DMS53 (cell line): Measurements from ENCODE around the gene BTBD10.
A peak's percentile ranks its signal among the peaks of the same experiment; 100 is the strongest.

Source experiments
- DNase-seq: peaks from one replicate; lab custom pipeline; 2025; lab: John Stamatoyannopoulos, UW

Gene BTBD10

DNA sequence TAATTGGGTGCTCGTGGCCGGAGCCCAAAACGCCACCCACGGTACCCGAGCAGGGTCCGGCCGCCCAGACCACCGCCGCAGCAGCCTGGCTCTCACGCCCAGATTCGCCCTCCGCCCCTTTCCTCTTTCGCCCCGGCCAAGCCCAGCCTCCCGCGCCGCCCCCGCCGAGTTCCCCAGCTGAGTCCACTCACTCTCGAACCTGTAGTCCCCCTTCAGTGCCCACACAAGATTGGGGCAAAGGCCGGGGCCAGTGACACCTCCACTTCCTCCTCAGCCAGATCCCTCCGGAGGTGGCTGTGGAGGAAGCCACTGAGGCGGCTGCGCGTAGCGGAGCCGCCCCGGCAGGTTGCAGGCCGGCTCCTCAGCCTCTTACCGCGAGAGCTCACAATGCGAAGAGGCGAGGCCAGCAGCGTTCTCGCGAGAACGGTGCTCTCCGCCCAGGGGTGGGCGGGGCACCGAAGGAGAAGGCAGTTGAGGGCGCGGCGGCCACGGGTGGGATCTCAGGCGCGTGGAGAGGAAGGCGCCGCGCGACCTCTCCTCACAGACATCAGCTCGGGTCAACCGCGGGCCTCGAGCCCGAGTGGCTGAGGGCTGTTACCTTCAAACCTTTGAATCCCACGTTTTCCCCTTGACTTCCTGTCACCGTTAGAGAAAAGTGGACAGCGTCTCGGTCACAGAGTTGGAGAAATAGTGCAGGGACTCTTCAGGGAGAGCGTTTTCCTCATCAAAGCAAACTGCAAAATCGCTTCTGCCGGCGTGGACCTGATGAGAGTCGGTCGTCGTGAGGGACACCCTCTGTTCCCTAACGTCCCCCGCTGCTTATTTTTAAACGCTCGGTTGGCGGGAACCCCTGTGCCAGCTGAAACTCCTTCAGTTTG lies at the start of gene BTBD10:
Gene BTBD10, minus strand, starts transcription at position 322 of the 878 bp plus-strand sequence. CDS start 18,098 bp downstream, outside the sequence.
- peak; percentile 99 for DNase-seq

DNA sequence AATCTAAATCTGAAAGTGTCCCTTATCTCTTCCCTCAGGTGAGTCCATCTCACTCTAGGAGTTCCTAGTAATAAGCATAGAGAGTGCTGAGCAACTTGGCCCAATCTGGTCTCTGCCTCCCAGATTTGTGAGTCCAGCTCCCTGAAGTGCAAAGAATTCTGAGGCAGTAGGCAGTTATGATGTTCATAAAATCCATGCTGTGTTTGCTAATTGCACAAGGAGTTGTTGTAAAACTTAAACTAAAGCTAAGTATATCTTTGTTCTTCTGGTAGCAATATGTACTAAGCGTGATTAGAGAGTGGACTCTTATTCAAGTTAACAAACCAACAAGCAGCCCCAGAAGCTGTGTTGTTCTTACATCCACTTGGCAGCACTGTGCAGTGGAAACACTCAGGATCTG lies 40.4 kb upstream of the BTBD10 start:
- DNase-seq = no peak

DNA sequence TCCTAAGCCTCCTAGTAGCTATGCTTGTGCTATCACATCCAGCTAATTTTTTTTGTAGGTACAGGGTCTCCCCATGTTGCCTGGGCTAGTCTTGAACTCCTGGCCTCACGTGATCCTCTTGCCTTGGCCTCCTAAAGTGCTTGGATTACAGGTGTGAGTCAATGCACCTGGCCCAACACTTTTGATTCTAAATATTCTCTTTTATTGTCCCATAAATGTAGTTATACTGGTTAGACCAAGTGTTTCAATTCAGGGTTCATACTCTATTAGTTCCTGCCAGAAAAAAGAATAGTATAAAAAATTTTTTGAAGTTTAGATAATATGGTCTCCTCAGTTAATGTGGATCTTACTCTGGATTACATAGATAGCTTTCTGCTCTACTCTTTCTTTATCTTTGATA lies 39.5 kb upstream of the BTBD10 start:
- no peak for DNase-seq

DNA sequence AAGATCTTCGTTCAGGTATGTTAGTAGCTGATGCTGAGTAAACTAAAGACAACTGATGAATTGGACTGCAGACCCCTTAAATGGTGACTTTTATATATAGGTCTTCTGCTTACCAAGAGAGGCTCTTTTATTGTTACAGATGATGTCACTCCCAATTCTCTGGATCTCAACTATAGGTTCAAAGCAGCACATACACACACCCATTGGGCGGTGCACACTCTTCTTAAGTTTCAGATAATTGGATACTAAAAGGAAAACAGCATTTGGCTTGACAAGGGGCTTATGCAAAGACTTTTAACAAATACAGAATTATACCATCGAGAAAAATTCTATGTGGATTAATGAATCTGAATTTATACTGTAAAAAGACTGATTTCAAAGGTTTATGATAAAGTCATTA lies 32.9 kb upstream of the BTBD10 start, which contains the start of gene PTH:
Gene PTH, minus strand, starts transcription at position 69 of the 400 bp plus-strand sequence. CDS start 3,142 bp downstream, outside the sequence.
- no peak for DNase-seq

DNA sequence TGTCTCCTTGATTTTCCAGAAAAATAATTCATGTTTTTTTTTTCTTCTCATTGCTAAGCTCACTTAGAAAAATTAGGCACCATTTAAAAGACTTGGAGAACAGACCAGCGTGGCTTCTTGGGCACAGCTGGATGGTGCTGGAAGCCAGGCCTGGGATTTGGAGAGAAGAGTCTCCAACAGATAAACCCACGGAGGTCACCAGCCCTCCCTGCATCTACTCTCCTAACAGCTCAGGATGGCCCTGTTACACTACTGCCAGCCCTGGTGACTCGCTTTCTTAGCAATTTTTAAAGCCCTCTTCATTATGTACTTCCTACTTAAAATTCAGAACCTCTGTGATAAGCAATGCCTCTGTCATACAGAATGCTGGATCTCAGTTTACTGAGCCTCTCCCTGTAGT lies 31.0 kb upstream of the BTBD10 start:
- no peak for DNase-seq

DNA sequence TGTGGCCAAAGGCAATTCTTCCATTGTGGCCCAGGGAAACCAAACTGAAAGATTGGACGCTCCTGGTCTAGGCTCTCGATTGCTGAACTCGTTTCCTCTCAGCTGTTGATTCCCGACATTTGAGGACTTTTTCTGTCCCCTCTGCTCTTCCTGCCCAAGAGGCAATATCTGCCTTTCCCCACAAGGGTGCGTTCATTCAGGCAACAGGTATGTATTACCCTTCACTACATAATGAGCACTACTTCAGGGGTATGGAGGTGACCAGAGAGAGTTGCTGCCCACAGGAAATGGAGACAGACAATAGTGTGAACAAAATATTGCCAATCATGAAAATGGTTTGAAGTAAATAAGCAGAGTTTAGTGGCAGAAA lies 24.6 kb upstream of the BTBD10 start:
- peak; percentile 91 for DNase-seq

DNA sequence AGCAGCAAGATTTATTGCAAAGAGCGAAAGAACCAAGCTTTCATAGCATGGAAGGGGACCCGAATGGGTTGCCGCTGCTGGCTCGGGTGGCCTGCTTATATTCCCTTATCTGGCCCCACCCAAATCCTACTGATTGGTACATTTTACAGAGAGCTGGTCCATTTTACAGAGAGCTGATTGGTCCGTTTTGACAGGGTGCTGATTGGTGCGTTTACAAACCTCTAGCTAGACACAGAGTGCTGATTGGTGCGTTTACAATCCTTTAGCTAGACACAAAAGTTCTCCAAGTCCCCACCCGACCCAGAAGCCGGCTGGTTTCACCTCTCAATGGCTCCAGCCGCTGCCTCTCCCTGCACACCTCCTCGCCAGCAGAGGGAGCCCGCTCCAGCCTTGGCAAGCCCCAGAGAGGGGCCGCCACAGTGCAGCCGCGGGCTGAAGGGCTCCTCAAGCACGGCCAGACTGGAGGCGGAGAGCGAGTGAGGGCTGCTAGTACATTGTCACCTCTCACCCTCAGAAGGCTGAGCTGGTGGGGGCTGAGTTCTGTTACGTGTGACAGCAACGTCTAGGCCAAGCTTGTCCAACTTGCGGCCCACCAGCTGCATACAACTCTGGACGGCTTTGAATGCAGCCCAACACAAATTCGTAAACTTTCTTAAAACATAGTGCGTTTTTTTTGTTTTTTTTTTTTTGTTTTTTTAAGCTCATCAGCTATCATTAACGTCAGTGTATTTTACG lies 24.1 kb upstream of the BTBD10 start:
- DNase-seq = peak; percentile 93

DNA sequence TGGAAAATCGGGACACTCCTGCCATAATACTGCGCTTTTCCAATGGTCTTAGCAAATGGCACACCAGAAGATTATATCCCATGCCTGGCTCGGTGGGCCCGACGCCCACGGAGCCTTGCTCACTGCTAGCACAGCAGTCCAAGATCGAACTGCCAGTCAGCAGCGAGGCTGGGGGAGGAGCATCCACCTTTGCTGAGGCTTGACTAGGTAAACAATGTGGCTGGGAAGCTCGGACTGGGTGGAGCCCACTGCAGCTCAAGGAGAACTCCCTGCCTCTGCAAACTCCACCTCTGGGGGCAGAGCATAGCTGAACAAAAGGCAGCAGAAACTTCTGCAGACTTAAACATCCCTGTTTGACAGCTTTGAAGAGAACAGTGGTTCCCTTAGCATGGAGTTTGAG lies 17.2 kb upstream of the BTBD10 start:
- peak; percentile 77 for DNase-seq

DNA sequence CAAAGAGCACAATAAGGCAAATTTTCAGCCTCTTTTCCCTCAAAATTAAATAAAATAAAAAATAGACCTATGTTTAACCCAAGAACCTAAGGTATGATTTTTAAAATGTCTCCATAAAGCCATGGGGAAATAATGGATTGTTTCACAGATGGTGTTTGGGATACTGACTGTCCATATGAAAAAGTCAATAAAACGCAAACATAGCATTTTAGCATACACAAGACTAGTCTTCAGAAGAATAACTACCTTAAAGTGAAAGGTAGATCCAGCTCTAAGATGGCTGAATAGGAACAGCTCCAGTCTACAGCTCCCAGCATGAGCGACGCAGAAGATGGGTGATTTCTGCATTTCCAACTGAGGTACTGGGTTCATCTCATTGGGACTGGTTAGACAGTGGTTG lies 16.7 kb upstream of the BTBD10 start:
- no peak for DNase-seq

DNA sequence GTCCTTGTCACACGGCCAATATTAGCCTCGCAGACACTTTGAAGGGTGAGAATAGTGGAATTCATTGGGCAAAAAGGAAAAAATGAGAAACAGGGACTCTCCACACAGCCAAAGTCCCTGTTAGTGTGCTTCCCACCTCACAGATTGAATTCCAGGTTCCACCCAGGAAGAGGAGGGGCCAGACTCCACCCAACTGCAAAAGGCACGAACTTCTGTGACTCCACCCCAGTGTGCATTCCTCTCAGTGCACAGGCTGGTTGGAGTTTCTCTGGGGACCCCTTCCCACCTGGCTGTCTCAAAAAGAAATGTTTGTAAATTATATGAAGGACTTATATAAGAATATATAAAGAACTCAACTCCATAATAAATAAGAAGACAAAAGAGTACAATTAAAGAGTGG lies 12.1 kb upstream of the BTBD10 start:
- no peak for DNase-seq

DNA sequence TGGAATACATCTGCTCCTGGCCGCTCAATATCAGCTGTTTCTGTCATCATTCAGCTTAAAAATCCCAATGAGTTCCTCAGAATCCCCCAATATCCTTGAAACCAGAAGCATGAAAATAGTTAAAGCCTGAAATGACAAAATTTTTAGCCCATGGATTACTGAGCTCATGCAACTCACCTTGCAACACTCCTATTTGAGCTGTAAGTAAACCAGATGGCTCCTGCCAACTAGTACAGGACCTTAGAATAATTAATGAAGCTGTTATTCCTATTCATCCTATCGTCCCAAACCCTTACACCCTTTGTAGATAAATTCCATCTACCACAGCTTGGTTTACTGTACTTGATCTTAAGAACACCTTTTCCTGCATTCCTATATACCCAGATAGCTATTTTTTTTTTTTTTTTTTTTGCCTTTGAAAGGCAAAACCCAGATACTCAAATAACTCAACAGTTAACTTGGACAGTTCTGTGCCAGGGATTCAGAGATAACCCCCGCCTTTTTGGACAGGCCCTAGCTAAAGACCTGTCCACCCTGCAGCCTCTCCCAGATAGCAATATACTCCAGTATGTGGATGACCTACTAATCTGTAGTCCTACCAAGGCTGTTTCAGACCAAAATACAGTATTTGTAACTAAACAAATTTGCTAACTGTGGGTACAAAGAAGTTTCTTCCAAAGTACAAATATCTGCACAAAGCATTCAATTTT lies 10.1 kb upstream of the BTBD10 start:
- no peak for DNase-seq

DNA sequence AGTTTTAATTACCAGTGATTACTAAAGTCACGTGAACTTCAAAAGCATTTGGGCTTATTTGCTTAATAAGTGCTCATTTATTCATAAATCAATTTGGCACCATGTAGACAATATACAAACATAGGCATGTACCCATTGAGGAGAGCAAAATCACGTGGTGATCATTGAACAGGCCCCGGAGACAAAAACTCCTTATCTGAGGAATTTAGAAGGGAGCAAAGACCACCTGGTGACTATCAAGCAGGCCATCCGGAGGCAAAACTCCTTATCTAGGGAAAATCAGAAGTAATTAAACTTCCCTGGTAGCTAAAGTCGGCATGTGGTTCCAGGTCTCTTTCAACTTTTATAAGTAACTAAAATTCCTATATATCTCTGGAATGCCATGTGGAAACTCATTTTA lies 5.7 kb upstream of the BTBD10 start:
- no peak for DNase-seq

DNA sequence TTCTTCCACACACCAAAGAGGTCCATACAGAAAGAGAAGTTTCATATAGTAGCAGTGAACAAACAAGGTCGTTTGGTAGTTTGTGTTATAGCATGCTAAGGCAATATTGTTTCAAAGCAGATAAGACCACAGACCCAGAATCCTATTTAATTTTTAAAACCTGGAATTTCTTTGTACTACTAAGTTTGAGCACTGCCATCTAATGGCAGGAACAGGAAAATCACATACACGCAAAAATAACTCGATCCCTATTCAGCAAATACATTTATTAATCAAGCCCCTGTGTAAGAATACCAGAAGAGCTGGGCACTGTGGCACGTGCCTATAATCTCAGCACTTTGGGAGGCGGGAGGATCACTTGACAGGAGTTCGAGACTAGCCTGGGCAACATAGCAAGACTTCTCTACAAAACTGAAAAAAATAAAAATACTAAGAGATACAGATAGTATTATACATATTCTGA lies 2.9 kb upstream of the BTBD10 start:
- peak; percentile 77 for DNase-seq

DNA sequence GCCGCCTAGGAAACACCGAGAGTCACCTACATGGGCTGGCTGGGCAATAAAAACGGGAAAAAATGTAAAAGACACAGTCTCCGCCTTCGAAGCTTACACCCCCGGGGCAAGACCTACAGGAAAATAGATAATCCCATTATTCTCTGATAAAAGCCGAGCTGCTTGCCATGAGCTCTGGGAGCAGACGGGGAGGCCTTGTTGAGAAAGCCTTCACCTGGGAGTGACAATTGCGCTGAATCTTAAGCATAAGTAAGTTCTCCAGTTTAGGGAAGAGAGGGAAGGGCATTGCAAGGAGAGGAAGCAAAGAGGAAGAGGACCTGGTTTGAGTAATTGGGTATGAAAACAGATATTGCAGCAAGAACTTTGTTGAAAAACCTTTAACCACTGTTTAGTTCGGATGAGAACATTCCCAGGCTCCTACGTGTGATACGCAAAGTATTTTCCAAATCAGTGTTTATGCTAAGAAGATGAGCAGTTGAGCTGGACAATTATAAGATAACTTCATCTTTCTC lies 813 bp upstream of the BTBD10 start:
- DNase-seq = no peak

DNA sequence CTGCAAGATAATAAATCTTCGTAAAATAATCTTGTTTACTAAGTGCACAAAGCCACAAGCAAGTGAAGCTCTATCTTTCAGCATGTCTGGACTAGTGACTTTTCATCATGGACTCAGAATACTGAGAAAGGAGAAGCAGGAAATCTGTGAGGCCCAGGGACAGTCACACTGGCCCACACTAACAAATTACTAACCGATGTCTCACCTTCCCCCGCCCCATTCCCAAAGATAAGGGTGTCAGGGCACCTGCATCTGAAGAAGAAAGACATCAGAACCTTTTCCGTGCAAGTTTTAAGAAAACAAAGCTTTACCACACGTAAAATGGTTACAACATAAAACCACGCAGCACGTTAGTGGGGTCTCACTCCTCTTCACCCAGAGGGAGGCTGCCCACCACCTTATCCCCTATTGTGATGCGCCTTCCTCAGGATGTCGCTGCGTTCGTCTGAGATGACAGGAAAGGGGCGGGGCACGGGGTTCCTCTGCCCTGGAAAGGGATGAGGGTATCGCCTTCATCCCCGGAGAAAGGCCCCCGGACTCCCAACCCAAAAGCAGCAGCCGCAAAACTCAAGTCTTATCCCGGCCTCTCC lies 616 bp downstream of the BTBD10 start:
- peak; percentile 78 for DNase-seq

DNA sequence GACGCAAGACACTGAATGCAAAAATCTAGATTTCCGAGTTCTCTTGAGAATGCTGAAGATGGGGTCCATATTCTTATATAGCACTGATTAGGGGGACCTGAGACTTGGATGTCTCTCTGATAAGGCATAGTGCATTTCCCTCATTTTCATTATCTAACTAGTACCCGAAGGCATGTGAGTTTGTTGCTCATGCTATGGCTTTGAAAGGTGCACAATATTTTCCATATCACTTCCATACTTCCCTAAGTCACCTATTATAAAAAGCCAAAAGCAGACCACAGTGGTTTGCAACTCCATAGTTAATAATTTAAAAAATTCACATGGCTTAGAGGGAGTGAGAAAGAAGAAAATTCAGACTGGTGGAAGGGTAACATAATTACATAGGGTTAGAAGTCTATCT lies 1.7 kb downstream of the BTBD10 start:
- DNase-seq = no peak

DNA sequence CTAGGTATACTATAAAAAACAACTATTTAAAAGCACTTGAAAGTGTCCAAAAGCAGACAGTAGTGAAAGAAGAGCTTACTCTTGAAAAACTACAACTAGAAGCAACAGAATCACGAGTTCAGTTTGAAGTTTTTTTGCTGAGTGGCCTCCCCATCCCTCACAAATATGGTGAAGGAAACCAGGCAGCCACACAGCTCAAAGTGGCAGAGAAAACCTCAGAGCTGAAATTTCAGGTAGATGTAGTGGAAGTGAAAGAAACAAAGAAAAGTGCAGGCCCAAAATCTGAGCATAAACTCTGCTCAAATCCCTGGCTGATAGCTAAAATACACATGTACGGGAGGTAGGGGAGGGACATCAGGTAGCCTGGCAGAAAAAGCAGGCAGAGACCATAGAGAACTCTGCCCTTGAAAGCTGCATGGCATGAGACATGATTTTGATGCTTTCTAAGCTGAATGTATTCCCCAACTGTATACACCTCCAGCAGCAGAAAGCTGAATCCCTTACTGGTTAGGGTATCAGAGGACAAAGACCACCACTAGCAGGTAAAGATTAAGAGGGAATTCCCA lies 12.1 kb downstream of the BTBD10 start:
- no peak for DNase-seq

DNA sequence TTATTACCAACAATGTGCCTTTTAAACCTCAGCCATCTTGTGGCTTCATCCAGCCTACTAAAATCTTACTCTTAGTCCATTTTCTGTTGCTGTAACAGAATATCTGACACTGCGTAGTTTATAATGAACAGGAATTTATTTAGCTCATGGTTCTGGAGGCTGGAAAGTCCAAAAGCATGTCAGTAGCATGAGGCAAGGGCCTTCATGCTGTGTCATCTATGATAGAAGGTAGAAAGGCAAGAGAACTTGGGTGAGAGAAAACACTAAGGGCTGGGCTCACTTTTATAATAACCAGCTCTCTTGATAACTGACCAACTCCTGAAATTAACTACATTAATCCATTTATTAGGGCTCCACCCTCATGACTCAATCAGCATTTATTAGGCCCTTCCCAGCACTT lies 13.5 kb downstream of the BTBD10 start:
- DNase-seq = no peak

DNA sequence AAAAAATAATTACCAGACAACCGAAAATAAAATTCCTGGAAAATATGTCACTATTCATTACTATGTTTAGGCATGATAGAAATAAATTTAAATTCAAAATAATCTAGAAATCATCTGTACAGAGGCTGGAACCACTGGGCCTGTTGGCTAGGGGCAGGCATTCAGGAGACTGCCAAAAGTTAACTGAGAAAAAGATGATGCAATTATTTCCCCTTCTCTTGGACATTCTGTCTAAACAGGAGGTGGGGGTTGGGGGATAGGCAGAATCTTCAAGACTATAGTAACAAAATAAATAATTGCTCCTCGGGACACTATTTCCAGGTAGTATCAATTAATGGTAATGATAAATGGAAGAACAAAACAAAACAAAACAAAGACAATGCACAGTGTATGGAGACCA lies 14.1 kb downstream of the BTBD10 start:
- no peak for DNase-seq

DNA sequence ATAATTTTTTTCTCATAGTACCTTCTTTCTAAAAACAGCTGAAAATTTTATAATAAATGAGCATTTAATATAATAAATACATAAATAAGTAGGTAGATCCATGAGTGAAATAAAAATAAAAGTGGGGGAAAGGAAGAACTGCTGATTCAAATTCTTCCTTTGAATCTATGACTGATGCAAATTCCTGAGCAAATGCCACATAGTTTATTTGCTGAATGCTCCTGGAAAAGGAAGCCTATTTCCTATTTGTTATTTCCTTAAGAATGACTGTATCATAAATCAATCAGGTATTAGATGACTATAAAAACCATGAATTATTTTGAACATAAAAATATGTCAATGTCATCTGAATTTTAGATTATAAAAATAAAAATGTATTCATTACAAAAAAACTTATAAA lies 16.6 kb downstream of the BTBD10 start:
- no peak for DNase-seq

DNA sequence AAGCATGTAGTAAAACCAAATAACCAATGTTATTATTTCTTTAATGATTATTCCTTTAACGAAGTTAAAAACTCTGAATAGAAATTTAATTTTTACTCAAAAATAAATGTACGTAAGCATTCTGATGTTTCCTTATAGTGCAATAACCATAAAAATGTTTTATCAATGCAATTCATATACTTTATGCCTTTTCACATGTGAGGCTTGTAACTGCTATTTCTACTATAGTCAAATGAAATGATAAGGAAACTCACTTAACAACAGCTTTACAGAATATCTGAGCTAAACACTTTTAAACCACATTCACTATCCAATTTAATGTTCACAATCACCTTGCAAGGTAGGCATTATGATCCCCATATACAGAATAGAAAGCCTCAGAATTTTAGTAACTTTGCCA lies 17.4 kb downstream of the BTBD10 start:
- DNase-seq = no peak
